Upper lobe of right lung (tissue), 1 donor: ENCODE results near the gene RNF144A. TPM values are rescaled to one million over a fixed set of nuclear protein-coding genes. Genes with fewer than 3 reads are reported as not detected.
"Not testable (repeated sequence)": the region's sequence is repeated elsewhere in the genome, so short reads cannot be mapped to it uniquely, and the experiment has no call there.

ENCODE experiments used
- ATAC-seq: fragments of 200-7000 bp; cut with Tn5 transposase; one replicate; pipeline ENCODE4 v1.9.1; 2020; ENCODE audit warnings: mild to moderate bottlenecking, moderate library complexity
- DNase-seq: peaks from one replicate; pipeline ENCODE4 v3.0.0-alpha.2; 2020
- H3K27ac ChIP-seq: fragments of 200-600 bp; one replicate; pipeline ENCODE4 v1.8.0; 2022
- H3K27me3 ChIP-seq: fragments of 200-600 bp; one replicate; pipeline ENCODE4 v1.8.0; 2022; ENCODE audit warnings: mild to moderate bottlenecking
- H3K36me3 ChIP-seq: fragments of 200-600 bp; one replicate; pipeline ENCODE4 v1.8.0; 2022
- H3K4me1 ChIP-seq: fragments of 200-600 bp; one replicate; pipeline ENCODE4 v1.8.0; 2022
- H3K4me3 ChIP-seq: fragments of 200-600 bp; one replicate; pipeline ENCODE4 v1.8.0; 2022; ENCODE audit warnings: mild to moderate bottlenecking
- H3K9me3 ChIP-seq: fragments of 200-600 bp; one replicate; pipeline ENCODE4 v1.8.0; 2022
- CTCF ChIP-seq: fragments of 200-600 bp; IDR thresholded peaks from one replicate; pipeline ENCODE4 v1.8.0; 2022; ENCODE audit warnings: antibody characterized with exemption
- intact Hi-C: fragments of 100-400 bp; cut with DNase I; formaldehyde crosslinking; loops from one replicate; pipeline ENCODE4 v1.11.0; 2022
- total RNA-seq: library from RNA; stranded (reverse); fragmentation: NEBNext Ultra II Directional; extraction: Animal tissue kit (Norgen Biotek cat#: 25700); gene quantifications from one replicate; pipeline ENCODE4 v1.2.1, GENCODE V29; 2021
- donor health status: DM: no; HTN: yes; CAD: no; lungs with severe emphysema.

RNF144A gene
- total RNA-seq, 1 donor from 2014 or later: 16.0 TPM

GRCh38 chr2:6993229-6993640 lies 76.0 kb downstream of the RNF144A start:
- DNase-seq: no peak
- no peaks in the 10 kb centered on the region for H3K27me3 ChIP-seq
- peak overlapping the region; percentile 14 for H3K27ac ChIP-seq
- H3K9me3 ChIP-seq: no peaks in the 10 kb centered on the region
- ATAC-seq: peak; percentile 45
- H3K4me1 ChIP-seq: peaks cover 9% of the 10 kb centered on the region
- H3K4me3 ChIP-seq: no peak overlapping the region
- intact Hi-C loops: no loop called here
- no peaks in the 10 kb centered on the region for H3K36me3 ChIP-seq
- no peak for TF ChIP-seq CTCF

- intact Hi-C loops: no loop called here
- no peak overlapping the region for H3K27ac ChIP-seq
- DNase-seq: no peak
- H3K9me3 ChIP-seq: no peaks in the 10 kb centered on the region
- H3K27me3 ChIP-seq: no peaks in the 10 kb centered on the region
- H3K4me3 ChIP-seq: no peak overlapping the region
- ATAC-seq: no peak
- H3K36me3 ChIP-seq: no peaks in the 10 kb centered on the region
- peaks cover 9% of the 10 kb centered on the region for H3K4me1 ChIP-seq
- no peak for TF ChIP-seq CTCF
Measured at GRCh38 chr2:6993936-6994335, 76.7 kb downstream of the RNF144A start.

GRCh38 chr2:6994536-6995128 lies 77.4 kb downstream of the RNF144A start:
- ATAC-seq: no peak
- H3K4me3 ChIP-seq: no peak overlapping the region
- intact Hi-C loops: no loop called here
- peaks cover 9% of the 10 kb centered on the region for H3K4me1 ChIP-seq
- no peak for TF ChIP-seq CTCF
- no peaks in the 10 kb centered on the region for H3K36me3 ChIP-seq
- DNase-seq: no peak
- H3K9me3 ChIP-seq: no peaks in the 10 kb centered on the region
- H3K27ac ChIP-seq: no peak overlapping the region
- H3K27me3 ChIP-seq: no peaks in the 10 kb centered on the region

GRCh38 chr2:6995391-6996097 lies 78.3 kb downstream of the RNF144A start:
- H3K4me3 ChIP-seq: no peak overlapping the region
- intact Hi-C loops: no loop called here
- no peak for TF ChIP-seq CTCF

GRCh38 chr2:6999211-6999877 lies 82.1 kb downstream of the RNF144A start:
- H3K27ac ChIP-seq: no peak overlapping the region
- DNase-seq (no peak), ATAC-seq (no peak)
- H3K36me3 ChIP-seq: no peaks in the 10 kb centered on the region
- H3K4me3 ChIP-seq: no peak overlapping the region
- intact Hi-C loops: no loop called here
- TF ChIP-seq CTCF: no peak
- no peaks in the 10 kb centered on the region for H3K9me3 ChIP-seq
- no peaks in the 10 kb centered on the region for H3K4me1 ChIP-seq
- no peaks in the 10 kb centered on the region for H3K27me3 ChIP-seq

More at GRCh38 chr2:6995391-6996097, 78.3 kb downstream of the RNF144A start:
- H3K9me3 ChIP-seq: no peaks in the 10 kb centered on the region
- H3K27ac ChIP-seq: no peak overlapping the region
- no peak for ATAC-seq
- no peak for DNase-seq
- H3K27me3 ChIP-seq: no peaks in the 10 kb centered on the region
- H3K36me3 ChIP-seq: no peaks in the 10 kb centered on the region
- H3K4me1 ChIP-seq: peaks cover 9% of the 10 kb centered on the region

GRCh38 chr2:7001395-7001794 lies 84.2 kb downstream of the RNF144A start:
- H3K4me1 ChIP-seq, H3K36me3 ChIP-seq, H3K27ac ChIP-seq, intact Hi-C loops, H3K4me3 ChIP-seq, DNase-seq, H3K9me3 ChIP-seq, ATAC-seq, H3K27me3 ChIP-seq: not testable (repeated sequence)
